GM13976 (cell line): ENCODE measurements around the gene SMOC1.

Experiments
- DNase-seq: peaks from one replicate; pipeline ENCODE4 v3.0.0; 2012; ENCODE audit warnings: low spot score
- CTCF ChIP-seq: IDR thresholded peaks from 2 replicates; pipeline ENCODE4 v1.5.1; 2012; ENCODE audit warnings: borderline replicate concordance, mild to moderate bottlenecking; ENCODE audit not compliant: insufficient read depth; ENCODE audit errors: extremely low read depth, missing control alignments, control extremely low read depth
- in situ Hi-C: fragments of 300-500 bp; cut with MboI; formaldehyde crosslinking; loops from one replicate; pipeline ENCODE4 v1.12.0; 2022; ENCODE audit warnings: low sequenced_read_pairs, mixed read lengths, inconsistent platforms; ENCODE audit not compliant: unreplicated experiment

Gene SMOC1

GRCh38 chr14:69879175-69880043, at the start of gene SMOC1:
Gene SMOC1 (plus strand): TSS chr14:69879416. CDS start chr14:69879679, 263 bp downstream.
- in situ Hi-C loops = no loop called here
- no peak for TF ChIP-seq CTCF
- DNase-seq = peak; percentile 79

- in situ Hi-C loops = no loop called here
- no peak for DNase-seq
- TF ChIP-seq CTCF = no peak
Measured at GRCh38 chr14:69838881-69839416, 40.3 kb upstream of the SMOC1 start.

GRCh38 chr14:69839661-69840060, 39.6 kb upstream of the SMOC1 start:
- in situ Hi-C loops = no loop called here
- no peak for TF ChIP-seq CTCF
- DNase-seq = no peak

- in situ Hi-C loops = no loop called here
- DNase-seq = no peak
- no peak for TF ChIP-seq CTCF
Measured at GRCh38 chr14:69841656-69842055, 37.6 kb upstream of the SMOC1 start.

- DNase-seq = no peak
- in situ Hi-C loops = no loop called here
Measured at GRCh38 chr14:69842686-69843420, 36.4 kb upstream of the SMOC1 start.

GRCh38 chr14:69844171-69844570, 35.0 kb upstream of the SMOC1 start:
- DNase-seq = no peak
- no peak for TF ChIP-seq CTCF
- in situ Hi-C loops = no loop called here

More at GRCh38 chr14:69842686-69843420, 36.4 kb upstream of the SMOC1 start:
- TF ChIP-seq CTCF = no peak
